Uterus (tissue), 4 donors: ENCODE measurements around the gene TMEM11. TPM values are rescaled to one million over a fixed set of nuclear protein-coding genes. Genes with fewer than 3 reads are reported as not detected.
"Not testable (repeated sequence)": the region's sequence is repeated elsewhere in the genome, so short reads cannot be mapped to it uniquely, and the experiment has no call there.

Experiments used
- DNase-seq, 2 donors: peaks; one replicate each; pipeline ENCODE4 v3.0.0-alpha.2; 2019 to 2020
- H3K27ac ChIP-seq, 2 donors: fragments of 200-600 bp; sonication (generic); 1 replicate in 1 of 2; 2 replicates in 1 of 2; pipeline ENCODE4 v1.5.1; 2016 to 2018
- H3K27me3 ChIP-seq, 2 donors: fragments of 200-600 bp; sonication (generic); one replicate each; pipeline ENCODE4 v1.5.1; 2018 to 2019; ENCODE audit warnings: control low read depth in 1 of 2
- H3K36me3 ChIP-seq, 2 donors: fragments of 200-600 bp; sonication (generic); one replicate each; pipeline ENCODE4 v1.5.1; 2019; ENCODE audit warnings: control low read depth in 1 of 2
- H3K4me1 ChIP-seq, 2 donors: fragments of 200-600 bp; sonication (generic); one replicate each; pipeline ENCODE4 v1.5.1; 2018 to 2019; ENCODE audit warnings: control low read depth in 1 of 2
- H3K4me3 ChIP-seq, 2 donors: fragments of 200-600 bp; sonication (generic); 1 replicate in 1 of 2; 2 replicates in 1 of 2; pipeline ENCODE4 v1.5.1; 2018 to 2019; ENCODE audit warnings: mild to moderate bottlenecking in 1 of 2
- H3K9me3 ChIP-seq, 2 donors: fragments of 200-600 bp; sonication (generic); one replicate each; pipeline ENCODE4 v1.5.1; 2019; ENCODE audit warnings: control low read depth in 1 of 2
- CTCF ChIP-seq, 4 experiments: fragments of 200-600 bp in 2 of 4; fragments of 450-650 bp in 2 of 4; sonication (generic) in 2 of 4; IDR thresholded peaks; one replicate each; pipeline ENCODE4 v1.5.1; 2016 to 2019; ENCODE audit warnings: antibody characterized with exemption in 4 of 4, mild to moderate bottlenecking in 2 of 4, moderate library complexity in 1 of 4
- POLR2A ChIP-seq, 2 donors: fragments of 450-650 bp; IDR thresholded peaks; one replicate each; pipeline ENCODE4 v1.6.1; 2016; ENCODE audit warnings: antibody characterized with exemption in 2 of 2, mild to moderate bottlenecking in 1 of 2, moderate library complexity in 1 of 2
- intact Hi-C: fragments of 100-400 bp; cut with DNase I; formaldehyde crosslinking; loops from one replicate; pipeline ENCODE4 v1.15.1; 2023; ENCODE audit warnings: low total_unique reads
- total RNA-seq, 4 donors: library from RNA; depleted of rRNA in 3 of 4; stranded (reverse); fragments of >200 nt in 3 of 4; gene quantifications; one replicate each; pipeline versions ENCODE4 v1.1.0 to v1.2.4, GENCODE V29; 2014 to 2023
- donor health status: DM: yes; HTN: yes; CAD: no.

TMEM11 gene
- total RNA-seq, 4 donors from 2014 or later, result 6.9 to 23.8 (median 15.3) TPM

DNA sequence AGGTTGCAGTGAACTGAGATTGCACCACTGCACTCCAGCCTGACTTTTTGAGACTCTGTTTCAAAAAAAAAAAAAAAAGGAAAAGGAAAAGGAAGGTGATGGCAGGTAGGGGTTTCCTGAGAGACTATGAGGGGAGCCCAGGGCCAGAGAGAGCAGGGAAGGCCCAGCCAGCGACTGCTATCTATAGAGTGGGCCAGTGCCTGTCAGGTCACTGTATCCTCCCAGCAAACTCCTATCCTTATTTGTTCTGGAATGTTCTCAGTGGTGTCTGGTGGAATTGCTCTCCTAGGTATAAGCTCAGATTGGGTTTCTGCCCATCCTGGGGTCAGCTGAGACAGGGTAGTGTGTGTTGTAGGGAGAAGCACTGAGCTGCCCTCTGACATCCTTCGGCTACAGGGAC, 14.9 kb upstream of the TMEM11 start:
- DNase-seq, result no peak
- Histone ChIP-seq H3K36me3 (no peaks in the 10 kb centered on the region), H3K27ac (no peak overlapping the region), H3K4me1 (no peaks in the 10 kb centered on the region), H3K9me3 (no peaks in the 10 kb centered on the region), H3K4me3 (no peak overlapping the region), H3K27me3 (no peaks in the 10 kb centered on the region)
- TF ChIP-seq CTCF (IDR thresholded peaks at IDR 0.05) (no peak), POLR2A (IDR thresholded peaks at IDR 0.05) (no peak)
- intact Hi-C loops, result no loop called here

- Histone ChIP-seq H3K9me3 (no peaks in the 10 kb centered on the region), H3K4me3 (no peak overlapping the region), H3K4me1 (no peaks in the 10 kb centered on the region), H3K27me3 (no peaks in the 10 kb centered on the region), H3K27ac (no peak overlapping the region), H3K36me3 (no peaks in the 10 kb centered on the region)
- intact Hi-C loops, result no loop called here
- DNase-seq, result no peak
- TF ChIP-seq CTCF (IDR thresholded peaks at IDR 0.05), result no peak
- no peak for TF ChIP-seq POLR2A (IDR thresholded peaks at IDR 0.05)
These were observed 14.2 kb upstream of the TMEM11 start for GRCh38 chr17:21228111-21228510.

GRCh38 chr17:21227277-21227676, 13.3 kb upstream of the TMEM11 start:
- intact Hi-C loops, H3K4me1 ChIP-seq, DNase-seq, H3K27me3 ChIP-seq, H3K9me3 ChIP-seq, H3K27ac ChIP-seq, H3K36me3 ChIP-seq, H3K4me3 ChIP-seq: not testable (repeated sequence)

GRCh38 chr17:21223086-21223485, 9.1 kb upstream of the TMEM11 start:
- Histone ChIP-seq H3K36me3 (no peaks in the 10 kb centered on the region), H3K4me3 (no peak overlapping the region), H3K9me3 (no peaks in the 10 kb centered on the region), H3K27ac (no peak overlapping the region), H3K27me3 (no peaks in the 10 kb centered on the region), H3K4me1 (no peaks in the 10 kb centered on the region)
- DNase-seq, result no peak
- intact Hi-C loops, result no loop called here
- TF ChIP-seq CTCF (IDR thresholded peaks at IDR 0.05), result no peak
- TF ChIP-seq POLR2A (IDR thresholded peaks at IDR 0.05), result no peak

- H3K9me3 ChIP-seq, result no peaks in the 10 kb centered on the region
- no peaks in the 10 kb centered on the region for H3K4me1 ChIP-seq
- no peak for DNase-seq
- no peaks in the 10 kb centered on the region for H3K27me3 ChIP-seq
- no peak overlapping the region for H3K4me3 ChIP-seq
- TF ChIP-seq POLR2A (IDR thresholded peaks at IDR 0.05) (no peak), CTCF (IDR thresholded peaks at IDR 0.05) (no peak)
- no peak overlapping the region for H3K27ac ChIP-seq
- intact Hi-C loops, result no loop called here
- H3K36me3 ChIP-seq, result no peaks in the 10 kb centered on the region
These were observed 4.9 kb upstream of the TMEM11 start for GRCh38 chr17:21218831-21219380.

DNA sequence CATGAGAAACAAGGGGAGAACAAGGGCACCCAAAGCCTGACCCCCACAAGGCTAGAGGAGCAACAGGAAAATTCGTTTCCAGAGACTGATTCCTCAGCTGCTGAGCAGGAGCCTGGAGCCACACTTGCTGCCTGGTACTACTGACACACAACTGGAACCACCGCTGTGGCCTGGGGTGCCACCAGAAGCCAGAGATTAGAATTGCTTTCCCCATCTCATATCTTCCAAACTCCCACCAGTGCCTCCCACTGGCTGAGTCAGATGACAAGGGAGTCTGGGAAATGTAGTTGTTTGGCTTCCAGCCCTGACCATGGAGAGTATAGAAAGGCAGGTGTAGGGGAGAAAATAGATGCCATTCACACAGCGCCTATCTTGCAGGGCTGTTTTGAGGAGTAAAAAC, 4.1 kb upstream of the TMEM11 start:
- no peak for TF ChIP-seq CTCF (IDR thresholded peaks at IDR 0.05)
- no peak for TF ChIP-seq POLR2A (IDR thresholded peaks at IDR 0.05)
- H3K36me3 ChIP-seq, result no peaks in the 10 kb centered on the region
- H3K27me3 ChIP-seq, result no peaks in the 10 kb centered on the region
- no peak for DNase-seq
- H3K4me3 ChIP-seq, result no peak overlapping the region
- intact Hi-C loops, result no loop called here
- peaks cover 0 to under 1% of the 10 kb centered on the region in 2 donors for H3K4me1 ChIP-seq
- no peak overlapping the region for H3K27ac ChIP-seq
- no peaks in the 10 kb centered on the region for H3K9me3 ChIP-seq
